Suprapubic skin (tissue), 3 donors: ENCODE measurements around the gene VRK3.

Experiments
- CTCF ChIP-seq, 2 donors: fragments of 200-600 bp in 1 of 2; fragments of 450-650 bp in 1 of 2; sonication (generic) in 1 of 2; IDR thresholded peaks; one replicate each; pipeline ENCODE4 v1.5.1; 2016 to 2019; ENCODE audit warnings: antibody characterized with exemption in 2 of 2, mild to moderate bottlenecking in 1 of 2, moderate library complexity in 1 of 2
- EP300 ChIP-seq: sonication (generic); formaldehyde crosslinking; IDR thresholded peaks from one replicate; pipeline ENCODE4 v1.6.1; 2017; ENCODE audit warnings: antibody characterized with exemption
- POLR2A ChIP-seq, 2 donors: fragments of 450-650 bp; IDR thresholded peaks; one replicate each; pipeline ENCODE4 v1.6.1; 2017; ENCODE audit warnings: antibody characterized with exemption in 2 of 2, mild to moderate bottlenecking in 2 of 2, moderate library complexity in 2 of 2

DNA sequence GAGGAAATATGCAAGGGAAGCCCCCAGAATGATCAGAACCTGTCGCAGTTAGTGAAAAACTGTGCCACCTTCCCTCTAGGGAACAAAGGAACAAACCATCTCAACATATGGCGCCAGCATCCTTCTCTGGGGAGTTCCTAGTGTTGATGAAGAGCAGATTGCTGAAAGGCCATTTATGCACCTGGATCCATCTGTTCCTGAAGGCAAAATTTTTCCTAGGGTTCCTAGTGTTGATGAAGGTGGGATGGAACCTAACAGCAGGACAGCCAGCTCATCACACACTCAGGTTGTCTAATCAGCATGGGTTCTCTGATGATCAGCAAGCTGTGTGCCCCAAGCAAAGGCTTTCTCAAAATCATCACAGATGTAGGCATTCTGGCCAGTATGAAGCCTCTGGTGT is 33.3 kb upstream of the VRK3 start:
- TF ChIP-seq CTCF (IDR thresholded peaks at IDR 0.05): no peak
- no peak for TF ChIP-seq EP300
- TF ChIP-seq POLR2A (IDR thresholded peaks at IDR 0.05): no peak
